Measurements from ENCODE around the gene KCNJ2. TPM values are rescaled to one million over a fixed set of nuclear protein-coding genes. Genes with fewer than 3 reads are reported as not detected.

The KCNJ2 gene
- total RNA-seq, 1 experiment from 2014 or later: not detected

- BruUV-seq (replicated peaks): no TSS peak
- TF ChIP-seq EZH2 (IDR thresholded peaks at IDR 0.05; ENCODE audit: borderline replicate concordance, low read depth, low read length, poor library complexity, severe bottlenecking): no peak
- TF ChIP-seq, protein P1, sequence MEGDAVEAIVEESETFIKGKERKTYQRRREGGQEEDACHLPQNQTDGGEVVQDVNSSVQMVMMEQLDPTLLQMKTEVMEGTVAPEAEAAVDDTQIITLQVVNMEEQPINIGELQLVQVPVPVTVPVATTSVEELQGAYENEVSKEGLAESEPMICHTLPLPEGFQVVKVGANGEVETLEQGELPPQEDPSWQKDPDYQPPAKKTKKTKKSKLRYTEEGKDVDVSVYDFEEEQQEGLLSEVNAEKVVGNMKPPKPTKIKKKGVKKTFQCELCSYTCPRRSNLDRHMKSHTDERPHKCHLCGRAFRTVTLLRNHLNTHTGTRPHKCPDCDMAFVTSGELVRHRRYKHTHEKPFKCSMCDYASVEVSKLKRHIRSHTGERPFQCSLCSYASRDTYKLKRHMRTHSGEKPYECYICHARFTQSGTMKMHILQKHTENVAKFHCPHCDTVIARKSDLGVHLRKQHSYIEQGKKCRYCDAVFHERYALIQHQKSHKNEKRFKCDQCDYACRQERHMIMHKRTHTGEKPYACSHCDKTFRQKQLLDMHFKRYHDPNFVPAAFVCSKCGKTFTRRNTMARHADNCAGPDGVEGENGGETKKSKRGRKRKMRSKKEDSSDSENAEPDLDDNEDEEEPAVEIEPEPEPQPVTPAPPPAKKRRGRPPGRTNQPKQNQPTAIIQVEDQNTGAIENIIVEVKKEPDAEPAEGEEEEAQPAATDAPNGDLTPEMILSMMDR (conservative IDR thresholded peaks at IDR 0.05; ENCODE audit: low read depth, low read length): no peak
- intact Hi-C loops (cut with micrococcal nuclease; ENCODE audit: unreplicated experiment): no loop called here
- no peak for DNase-seq (ENCODE audit: low spot score)
- Histone ChIP-seq H3K27ac (ENCODE audit: low read depth, low read length, poor library complexity, severe bottlenecking) (no peak overlapping the region), H3K36me3 (ENCODE audit: insufficient read depth, low read length, poor library complexity, severe bottlenecking) (no peaks in the 10 kb centered on the region), H3K27me3 (replicated peaks; ENCODE audit: insufficient read depth, low read depth, low read length, poor library complexity) (peaks cover 32% of the 10 kb centered on the region), H3K9me3 (ENCODE audit: low read depth, low read length, poor library complexity, severe bottlenecking) (no peaks in the 10 kb centered on the region), H3K4me1 (ENCODE audit: insufficient read depth, low read length, poor library complexity, severe bottlenecking) (no peaks in the 10 kb centered on the region), H3K4me3 (ENCODE audit: low read depth, low read length, poor library complexity, severe bottlenecking) (no peak overlapping the region)
- ChIA-PET POLR2A (ENCODE audit: low non-redundant PET) (no interaction called here), CTCF (no interaction called here)
Measured at GRCh38 chr17:70190959-70191805, 21.9 kb downstream of the KCNJ2 start.

DNA sequence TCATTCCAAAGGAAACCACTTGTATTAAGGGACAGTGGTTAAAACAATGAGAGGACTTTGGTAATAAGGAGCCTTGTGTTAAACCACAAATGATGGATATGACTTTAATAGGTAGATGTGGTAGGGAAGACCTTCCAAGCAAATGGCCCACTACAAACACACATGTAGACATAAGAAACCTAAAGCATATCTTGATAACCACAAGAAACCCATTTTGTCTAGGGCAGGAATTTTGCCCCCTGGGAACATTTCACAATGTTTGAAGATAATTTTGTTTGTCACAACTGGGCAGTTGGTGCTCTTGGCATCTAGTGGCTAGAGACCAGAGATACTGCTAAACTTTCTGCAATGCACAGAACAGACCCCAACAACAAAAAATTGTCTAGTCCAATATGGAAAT, 25.8 kb downstream of the KCNJ2 start:
- BruUV-seq (replicated peaks): no TSS peak
- Histone ChIP-seq H3K4me3 (ENCODE audit: low read depth, low read length, poor library complexity, severe bottlenecking) (no peak overlapping the region), H3K27ac (ENCODE audit: low read depth, low read length, poor library complexity, severe bottlenecking) (no peak overlapping the region), H3K9me3 (ENCODE audit: low read depth, low read length, poor library complexity, severe bottlenecking) (no peaks in the 10 kb centered on the region), H3K27me3 (replicated peaks; ENCODE audit: insufficient read depth, low read depth, low read length, poor library complexity) (peaks cover 17% of the 10 kb centered on the region), H3K4me1 (ENCODE audit: insufficient read depth, low read length, poor library complexity, severe bottlenecking) (no peaks in the 10 kb centered on the region), H3K36me3 (ENCODE audit: insufficient read depth, low read length, poor library complexity, severe bottlenecking) (no peaks in the 10 kb centered on the region)
- CTCF ChIA-PET: interaction anchor here (0.6 kb wide), 1 partner anchor 51 kb away, joined by 6 read pairs; no protein-coding TSS in a partner anchor
- intact Hi-C loops (cut with micrococcal nuclease; ENCODE audit: unreplicated experiment): no loop called here
- POLR2A ChIA-PET (ENCODE audit: low non-redundant PET): no interaction called here
- TF ChIP-seq EZH2 (IDR thresholded peaks at IDR 0.05; ENCODE audit: borderline replicate concordance, low read depth, low read length, poor library complexity, severe bottlenecking): no peak
- TF ChIP-seq, protein P1 (conservative IDR thresholded peaks at IDR 0.05; ENCODE audit: low read depth, low read length): no peak
- no peak for DNase-seq (ENCODE audit: low spot score)

GRCh38 chr17:70201872-70202419, 32.6 kb downstream of the KCNJ2 start:
- Histone ChIP-seq H3K27me3 (replicated peaks; ENCODE audit: insufficient read depth, low read depth, low read length, poor library complexity) (peaks cover 31% of the 10 kb centered on the region), H3K4me1 (ENCODE audit: insufficient read depth, low read length, poor library complexity, severe bottlenecking) (no peaks in the 10 kb centered on the region), H3K9me3 (ENCODE audit: low read depth, low read length, poor library complexity, severe bottlenecking) (no peaks in the 10 kb centered on the region), H3K36me3 (ENCODE audit: insufficient read depth, low read length, poor library complexity, severe bottlenecking) (no peaks in the 10 kb centered on the region), H3K27ac (ENCODE audit: low read depth, low read length, poor library complexity, severe bottlenecking) (no peak overlapping the region), H3K4me3 (ENCODE audit: low read depth, low read length, poor library complexity, severe bottlenecking) (no peak overlapping the region)
- ChIA-PET CTCF (no interaction called here), POLR2A (ENCODE audit: low non-redundant PET) (no interaction called here)
- BruUV-seq (replicated peaks): no TSS peak
- intact Hi-C loops (cut with micrococcal nuclease; ENCODE audit: unreplicated experiment): no loop called here
- TF ChIP-seq EZH2 (IDR thresholded peaks at IDR 0.05; ENCODE audit: borderline replicate concordance, low read depth, low read length, poor library complexity, severe bottlenecking): no peak
- TF ChIP-seq, protein P1 (conservative IDR thresholded peaks at IDR 0.05; ENCODE audit: low read depth, low read length): no peak
- no peak for DNase-seq (ENCODE audit: low spot score)

Data from A673 (cell line).